Parathyroid adenoma (tissue), 2 donors: Measurements from ENCODE around the gene ACAT2.
A peak's percentile ranks its signal among the peaks of the same experiment; 100 is the strongest.

ENCODE experiments used
- H2AFZ ChIP-seq: fragments of 300-600 bp; sonication (generic); one replicate; pipeline ENCODE4 v1.7.0; 2017; ENCODE audit warnings: antibody characterized with exemption, mild to moderate bottlenecking
- H3K27ac ChIP-seq: fragments of 300-600 bp; sonication (generic); one replicate; pipeline ENCODE4 v1.7.0; 2017
- H3K27me3 ChIP-seq: fragments of 300-600 bp; sonication (generic); one replicate; pipeline ENCODE4 v1.7.0; 2017; ENCODE audit warnings: low read length; ENCODE audit not compliant: control insufficient read depth, insufficient read depth
- H3K36me3 ChIP-seq: fragments of 300-600 bp; sonication (generic); one replicate; pipeline ENCODE4 v1.7.0; 2017; ENCODE audit warnings: low read length; ENCODE audit not compliant: control insufficient read depth, insufficient read depth
- H3K4me1 ChIP-seq: fragments of 300-600 bp; sonication (generic); one replicate; pipeline ENCODE4 v1.7.0; 2017; ENCODE audit warnings: control low read depth
- H3K4me2 ChIP-seq: fragments of 300-600 bp; sonication (generic); one replicate; pipeline ENCODE4 v1.7.0; 2017; ENCODE audit warnings: low read length
- H3K4me3 ChIP-seq: fragments of 300-600 bp; sonication (generic); one replicate; pipeline ENCODE4 v1.7.0; 2017; ENCODE audit warnings: low read depth, low read length
- H3K79me2 ChIP-seq: fragments of 300-600 bp; sonication (generic); one replicate; pipeline ENCODE4 v1.7.0; 2017; ENCODE audit warnings: control low read depth
- H3K9ac ChIP-seq: fragments of 300-600 bp; sonication (generic); one replicate; pipeline ENCODE4 v1.7.0; 2017; ENCODE audit warnings: mild to moderate bottlenecking
- H3K9me3 ChIP-seq: fragments of 300-600 bp; sonication (generic); one replicate; pipeline ENCODE4 v1.7.0; 2017; ENCODE audit warnings: low read length; ENCODE audit not compliant: control insufficient read depth
- CTCF ChIP-seq: fragments of 300-600 bp; sonication (generic); IDR thresholded peaks from one replicate; pipeline ENCODE4 v1.7.0; 2017; ENCODE audit warnings: antibody characterized with exemption, mild to moderate bottlenecking
- donor health status: primary hyperparathyroidism.

The ACAT2 gene

GRCh38 chr6:159817951-159818739 is 56.3 kb downstream of the ACAT2 start:
- Histone ChIP-seq H3K4me3 (no peak overlapping the region), H3K79me2 (no peaks in the 10 kb centered on the region), H3K27ac (no peak overlapping the region), H3K4me1 (no peaks in the 10 kb centered on the region), H3K4me2 (no peak overlapping the region), H3K36me3 (no peaks in the 10 kb centered on the region), H3K9me3 (no peaks in the 10 kb centered on the region), H2AFZ (no peak overlapping the region), H3K9ac (no peak overlapping the region), H3K27me3 (no peaks in the 10 kb centered on the region)
- TF ChIP-seq CTCF, result no peak

- H3K9ac ChIP-seq, result no peak overlapping the region
- no peaks in the 10 kb centered on the region for H3K9me3 ChIP-seq
- no peak overlapping the region for H3K4me2 ChIP-seq
- H3K4me3 ChIP-seq, result no peak overlapping the region
- no peaks in the 10 kb centered on the region for H3K4me1 ChIP-seq
- no peaks in the 10 kb centered on the region for H3K27me3 ChIP-seq
- H3K36me3 ChIP-seq, result no peaks in the 10 kb centered on the region
- H3K79me2 ChIP-seq, result no peaks in the 10 kb centered on the region
- H3K27ac ChIP-seq, result no peak overlapping the region
- no peak overlapping the region for H2AFZ ChIP-seq
- no peak for TF ChIP-seq CTCF
These were observed 57.3 kb downstream of the ACAT2 start for GRCh38 chr6:159819098-159819497.

GRCh38 chr6:159819932-159820640 is 58.2 kb downstream of the ACAT2 start:
- H3K27me3 ChIP-seq, result no peaks in the 10 kb centered on the region
- no peak overlapping the region for H3K4me2 ChIP-seq

GRCh38 chr6:159821122-159821521 is 59.3 kb downstream of the ACAT2 start:
- H3K27ac ChIP-seq, result no peak overlapping the region
- no peak overlapping the region for H3K4me2 ChIP-seq
- no peaks in the 10 kb centered on the region for H3K36me3 ChIP-seq
- H2AFZ ChIP-seq, result no peak overlapping the region
- H3K4me3 ChIP-seq, result no peak overlapping the region
- H3K9ac ChIP-seq, result no peak overlapping the region
- no peak for TF ChIP-seq CTCF
- no peaks in the 10 kb centered on the region for H3K27me3 ChIP-seq
- H3K9me3 ChIP-seq, result no peaks in the 10 kb centered on the region
- H3K79me2 ChIP-seq, result no peaks in the 10 kb centered on the region
- H3K4me1 ChIP-seq, result no peaks in the 10 kb centered on the region

More at GRCh38 chr6:159819932-159820640, 58.2 kb downstream of the ACAT2 start:
- Histone ChIP-seq H3K36me3 (no peaks in the 10 kb centered on the region), H3K4me3 (no peak overlapping the region), H3K9me3 (no peaks in the 10 kb centered on the region), H3K4me1 (no peaks in the 10 kb centered on the region), H3K9ac (no peak overlapping the region), H3K79me2 (no peaks in the 10 kb centered on the region), H2AFZ (peak overlapping the region; percentile 27), H3K27ac (no peak overlapping the region)
- no peak for TF ChIP-seq CTCF
